GM23338 (cell line): ENCODE results near the gene FARP1.

ENCODE experiments used
- EZH2 ChIP-seq: fragments of 200-600 bp; sonication (generic); IDR thresholded peaks from one replicate; pipeline ENCODE4 v1.8.0; 2017; ENCODE audit warnings: antibody characterized with exemption, mild to moderate bottlenecking, low read depth; ENCODE audit not compliant: unreplicated experiment
- JUNB ChIP-seq: IDR thresholded peaks from one replicate; pipeline ENCODE4 v1.6.1; 2016; ENCODE audit warnings: antibody characterized with exemption; ENCODE audit not compliant: unreplicated experiment
- POLR2AphosphoS5 ChIP-seq: IDR thresholded peaks from 2 replicates; pipeline ENCODE4 v1.6.1; 2016; ENCODE audit warnings: antibody characterized with exemption, low read depth
- ZNF331 ChIP-seq: fragments of 250-450 bp; sonication (Bioruptor Pico); IDR thresholded peaks from 2 replicates; pipeline ENCODE4 v1.5.0; 2020; ENCODE audit warnings: low read depth, mild to moderate bottlenecking, moderate library complexity
- TF ChIP-seq, protein P1 (sequence below), 2 experiments: fragments of 200-600 bp in 1 of 2; sonication (generic) in 1 of 2; conservative IDR thresholded peaks; 2 replicates each; pipeline versions ENCODE4 v1.5.1 to v1.6.1; 2016 to 2017; ENCODE audit warnings: antibody characterized with exemption in 2 of 2, low read depth in 2 of 2, mild to moderate bottlenecking in 2 of 2, moderate library complexity in 1 of 2
- TF ChIP-seq, protein P2 (sequence below): IDR thresholded peaks from 2 replicates; pipeline ENCODE4 v1.6.1; 2016; ENCODE audit warnings: antibody characterized with exemption

DNA sequence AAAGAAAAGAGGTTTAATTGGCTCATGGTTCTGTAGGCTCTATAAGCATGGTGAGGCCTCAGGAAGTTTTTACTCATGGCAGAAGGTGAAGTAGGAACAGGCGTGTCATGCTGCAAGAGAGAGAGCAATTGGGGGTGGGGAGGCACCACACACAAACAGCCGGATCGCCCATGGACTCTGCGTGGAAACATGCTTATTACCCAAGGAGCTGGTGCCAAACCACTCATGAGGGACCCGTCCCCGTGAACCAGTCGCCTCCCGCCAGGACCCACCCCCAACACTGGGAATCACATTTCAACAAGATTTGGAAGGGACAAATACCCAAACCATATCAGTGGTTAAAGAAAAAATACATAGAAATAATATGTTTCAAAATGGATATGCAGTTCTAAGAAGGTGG lies 208.7 kb downstream of the FARP1 start:
- TF ChIP-seq EZH2 = no peak
- no peak for TF ChIP-seq POLR2AphosphoS5
- TF ChIP-seq, protein P1, sequence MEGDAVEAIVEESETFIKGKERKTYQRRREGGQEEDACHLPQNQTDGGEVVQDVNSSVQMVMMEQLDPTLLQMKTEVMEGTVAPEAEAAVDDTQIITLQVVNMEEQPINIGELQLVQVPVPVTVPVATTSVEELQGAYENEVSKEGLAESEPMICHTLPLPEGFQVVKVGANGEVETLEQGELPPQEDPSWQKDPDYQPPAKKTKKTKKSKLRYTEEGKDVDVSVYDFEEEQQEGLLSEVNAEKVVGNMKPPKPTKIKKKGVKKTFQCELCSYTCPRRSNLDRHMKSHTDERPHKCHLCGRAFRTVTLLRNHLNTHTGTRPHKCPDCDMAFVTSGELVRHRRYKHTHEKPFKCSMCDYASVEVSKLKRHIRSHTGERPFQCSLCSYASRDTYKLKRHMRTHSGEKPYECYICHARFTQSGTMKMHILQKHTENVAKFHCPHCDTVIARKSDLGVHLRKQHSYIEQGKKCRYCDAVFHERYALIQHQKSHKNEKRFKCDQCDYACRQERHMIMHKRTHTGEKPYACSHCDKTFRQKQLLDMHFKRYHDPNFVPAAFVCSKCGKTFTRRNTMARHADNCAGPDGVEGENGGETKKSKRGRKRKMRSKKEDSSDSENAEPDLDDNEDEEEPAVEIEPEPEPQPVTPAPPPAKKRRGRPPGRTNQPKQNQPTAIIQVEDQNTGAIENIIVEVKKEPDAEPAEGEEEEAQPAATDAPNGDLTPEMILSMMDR (conservative IDR thresholded peaks at IDR 0.05; ENCODE audit: low read depth in 2 of 2) = no peak
- no peak for TF ChIP-seq ZNF331 (CRISPR knock-in tag)
- TF ChIP-seq JUNB = no peak
- TF ChIP-seq, protein P2, sequence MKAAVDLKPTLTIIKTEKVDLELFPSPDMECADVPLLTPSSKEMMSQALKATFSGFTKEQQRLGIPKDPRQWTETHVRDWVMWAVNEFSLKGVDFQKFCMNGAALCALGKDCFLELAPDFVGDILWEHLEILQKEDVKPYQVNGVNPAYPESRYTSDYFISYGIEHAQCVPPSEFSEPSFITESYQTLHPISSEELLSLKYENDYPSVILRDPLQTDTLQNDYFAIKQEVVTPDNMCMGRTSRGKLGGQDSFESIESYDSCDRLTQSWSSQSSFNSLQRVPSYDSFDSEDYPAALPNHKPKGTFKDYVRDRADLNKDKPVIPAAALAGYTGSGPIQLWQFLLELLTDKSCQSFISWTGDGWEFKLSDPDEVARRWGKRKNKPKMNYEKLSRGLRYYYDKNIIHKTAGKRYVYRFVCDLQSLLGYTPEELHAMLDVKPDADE = no peak
